Transverse colon (tissue), 4 donors: ENCODE results near the gene P2RX5. TPM values are rescaled to one million over a fixed set of nuclear protein-coding genes. Genes with fewer than 3 reads are reported as not detected.

ENCODE experiments used
- DNase-seq: peaks from one replicate; pipeline ENCODE4 v3.0.0-alpha.2; 2019
- H3K27ac ChIP-seq, 4 donors: fragments of 200-600 bp; sonication (generic); 2 replicates each; pipeline ENCODE4 v1.5.1; 2016 to 2018; ENCODE audit warnings: inconsistent platforms in 4 of 4
- H3K27me3 ChIP-seq: fragments of 200-600 bp; sonication (generic); 2 replicates; pipeline ENCODE4 v1.5.1; 2017; ENCODE audit warnings: inconsistent platforms
- H3K36me3 ChIP-seq, 4 donors: fragments of 200-600 bp; sonication (generic); 2 replicates each; pipeline ENCODE4 v1.5.1; 2017 to 2019; ENCODE audit warnings: inconsistent platforms in 4 of 4
- H3K4me1 ChIP-seq, 4 donors: fragments of 200-600 bp; sonication (generic); 2 replicates each; pipeline ENCODE4 v1.5.1; 2017 to 2020; ENCODE audit warnings: inconsistent platforms in 4 of 4
- H3K4me3 ChIP-seq, 4 donors: fragments of 200-600 bp; sonication (generic); 1 replicate in 1 of 4; 2 replicates in 3 of 4; pipeline versions ENCODE4 v1.5.1 to v1.6.1; 2017 to 2019; ENCODE audit warnings: inconsistent platforms in 4 of 4
- H3K9me3 ChIP-seq, 2 donors: fragments of 200-600 bp; sonication (generic); 2 replicates each; pipeline ENCODE4 v1.5.1; 2017 to 2019; ENCODE audit warnings: inconsistent platforms in 2 of 2
- EP300 ChIP-seq: sonication (generic); formaldehyde crosslinking; IDR thresholded peaks from one replicate; pipeline ENCODE4 v1.6.1; 2017; ENCODE audit warnings: antibody characterized with exemption, low read depth
- POLR2A ChIP-seq: fragments of 450-650 bp; IDR thresholded peaks from one replicate; pipeline ENCODE4 v1.6.1; 2016; ENCODE audit warnings: antibody characterized with exemption, mild to moderate bottlenecking, moderate library complexity
- POLR2AphosphoS5 ChIP-seq, 3 donors: sonication (generic); formaldehyde crosslinking; IDR thresholded peaks; one replicate each; pipeline ENCODE4 v1.6.1; 2016; ENCODE audit warnings: antibody characterized with exemption in 3 of 3
- WGBS, 2 donors: methylation state at CpG; one replicate each; pipeline ENCODE4 v1.1.5; 2018; ENCODE audit warnings: low coverage in 1 of 2; 5-methylcytosine and 5-hydroxymethylcytosine counted together
- in situ Hi-C, 4 donors: fragments of 200-750 bp; cut with MboI; loops; one replicate each; pipeline versions ENCODE4 v1.15.0 to v1.15.1; 2017; ENCODE audit warnings: low sequenced_read_pairs in 3 of 4, low pct_ligation_motif_present in 1 of 4, low pct_unique_long_range_greater_than_20kb in 1 of 4
- intact Hi-C: fragments of 100-400 bp; cut with DNase I; formaldehyde crosslinking; loops from one replicate; pipeline ENCODE4 v1.15.1; 2023; ENCODE audit warnings: low total_unique reads
- total RNA-seq, 4 donors: library from RNA; depleted of rRNA; stranded (reverse); fragments of >200 nt; gene quantifications; one replicate each; pipeline ENCODE4 v1.1.0, GENCODE V29; 2016
- TF ChIP-seq, protein P1 (sequence below), 5 experiments: fragments of 200-600 bp in 3 of 5; fragments of 450-650 bp in 2 of 5; sonication (generic) in 3 of 5; IDR thresholded peaks; 1 replicate in 2 of 5; 2 replicates in 3 of 5; pipeline ENCODE4 v1.5.1; 2016 to 2017; ENCODE audit warnings: antibody characterized with exemption in 5 of 5, inconsistent platforms in 3 of 5, mild to moderate bottlenecking in 2 of 5, moderate library complexity in 1 of 5

The P2RX5 gene
- total RNA-seq, 4 donors from 2014 or later = 0.68 to 11.4 (median 2.1) TPM

- H3K36me3 ChIP-seq = no peaks in the 10 kb centered on the region
- in situ Hi-C loops = no loop called here
- TF ChIP-seq POLR2A (no peak), POLR2AphosphoS5 (IDR thresholded peaks at IDR 0.05) (no peak), EP300 (no peak)
- TF ChIP-seq, protein P1, sequence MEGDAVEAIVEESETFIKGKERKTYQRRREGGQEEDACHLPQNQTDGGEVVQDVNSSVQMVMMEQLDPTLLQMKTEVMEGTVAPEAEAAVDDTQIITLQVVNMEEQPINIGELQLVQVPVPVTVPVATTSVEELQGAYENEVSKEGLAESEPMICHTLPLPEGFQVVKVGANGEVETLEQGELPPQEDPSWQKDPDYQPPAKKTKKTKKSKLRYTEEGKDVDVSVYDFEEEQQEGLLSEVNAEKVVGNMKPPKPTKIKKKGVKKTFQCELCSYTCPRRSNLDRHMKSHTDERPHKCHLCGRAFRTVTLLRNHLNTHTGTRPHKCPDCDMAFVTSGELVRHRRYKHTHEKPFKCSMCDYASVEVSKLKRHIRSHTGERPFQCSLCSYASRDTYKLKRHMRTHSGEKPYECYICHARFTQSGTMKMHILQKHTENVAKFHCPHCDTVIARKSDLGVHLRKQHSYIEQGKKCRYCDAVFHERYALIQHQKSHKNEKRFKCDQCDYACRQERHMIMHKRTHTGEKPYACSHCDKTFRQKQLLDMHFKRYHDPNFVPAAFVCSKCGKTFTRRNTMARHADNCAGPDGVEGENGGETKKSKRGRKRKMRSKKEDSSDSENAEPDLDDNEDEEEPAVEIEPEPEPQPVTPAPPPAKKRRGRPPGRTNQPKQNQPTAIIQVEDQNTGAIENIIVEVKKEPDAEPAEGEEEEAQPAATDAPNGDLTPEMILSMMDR (IDR thresholded peaks at IDR 0.05) = no peak
- no peaks in the 10 kb centered on the region for H3K27me3 ChIP-seq
- no peaks in the 10 kb centered on the region for H3K9me3 ChIP-seq
- H3K4me3 ChIP-seq = no peak overlapping the region
- WGBS, 2 donors = 85 to 92% methylated on average over 6 to 14 of the region's 16 CpGs
- H3K4me1 ChIP-seq = peaks cover 3 to 22% (median 15%) of the 10 kb centered on the region in 4 donors
- intact Hi-C loops = no loop called here
- DNase-seq = no peak
- H3K27ac ChIP-seq = no peak overlapping the region
Measured at GRCh38 chr17:3656353-3656752, 39.6 kb downstream of the P2RX5 start.

- no peak overlapping the region for H3K4me3 ChIP-seq
- no peaks in the 10 kb centered on the region for H3K36me3 ChIP-seq
- TF ChIP-seq, protein P1 (IDR thresholded peaks at IDR 0.05) = no peak
- no peak for TF ChIP-seq POLR2A
- TF ChIP-seq POLR2AphosphoS5 (IDR thresholded peaks at IDR 0.05) = no peak
- TF ChIP-seq EP300 = no peak
- H3K4me1 ChIP-seq = peaks cover 3 to 22% (median 15%) of the 10 kb centered on the region in 4 donors
- H3K27ac ChIP-seq = no peak overlapping the region
- H3K9me3 ChIP-seq = no peaks in the 10 kb centered on the region
- intact Hi-C loops (no loop called here), in situ Hi-C loops (no loop called here)
- H3K27me3 ChIP-seq = no peaks in the 10 kb centered on the region
- 88% methylated on average over 11 of the region's 11 CpGs; no CpG with 5 or more reads in 1 of the 2 donors for WGBS, 2 donors
- no peak for DNase-seq
Measured at GRCh38 chr17:3655766-3656165, 40.2 kb downstream of the P2RX5 start.

DNA sequence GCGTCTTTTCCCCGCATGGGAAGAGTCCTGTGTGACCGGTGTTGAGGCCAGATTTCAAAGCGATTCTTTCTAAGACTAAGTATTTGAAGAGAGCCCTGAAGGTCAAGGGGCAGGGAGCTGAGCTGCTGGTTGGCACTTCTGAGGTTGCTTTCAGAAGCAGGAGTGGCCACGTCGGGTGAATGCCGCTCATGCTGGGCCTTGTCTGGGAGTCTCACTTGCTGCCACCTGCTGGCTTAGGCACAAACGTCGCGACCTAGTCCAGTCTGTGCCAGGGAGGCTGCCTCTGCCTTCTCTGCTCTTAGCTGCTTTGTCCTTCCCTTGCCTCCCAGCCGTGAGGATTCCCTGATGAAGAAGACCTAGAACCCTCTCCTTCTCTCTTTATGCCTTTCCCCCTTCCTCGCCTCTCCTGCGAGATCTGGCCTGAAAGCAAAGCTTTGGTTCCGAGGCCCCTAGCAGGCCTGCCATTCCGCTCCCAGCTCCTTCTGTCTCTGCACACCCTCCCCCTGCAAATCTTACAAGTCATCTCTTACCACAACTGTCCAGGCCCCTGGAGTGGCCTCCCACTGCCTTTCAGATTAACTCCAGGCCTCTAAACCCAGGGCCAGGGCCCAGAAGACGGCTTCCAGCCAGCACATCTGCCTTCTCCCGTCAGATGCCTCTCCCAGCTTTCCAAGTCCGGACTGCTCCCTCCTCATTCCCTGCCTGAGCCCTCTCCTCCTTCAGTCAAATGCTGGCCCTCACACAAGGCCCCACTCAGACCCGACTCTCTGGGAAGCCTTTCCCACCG is 48.0 kb downstream of the P2RX5 start:
- no peaks in the 10 kb centered on the region for H3K4me1 ChIP-seq
- DNase-seq = peak; percentile 67
- in situ Hi-C loops (loop anchor here in 3 of 4 donors (25.0 kb wide), 1 partner anchor 611 kb away; no protein-coding TSS in a partner anchor), intact Hi-C loops (no loop called here)
- WGBS, 2 donors = 64 to 90% methylated on average over 2 to 20 of the region's 20 CpGs
- H3K27ac ChIP-seq = no peak overlapping the region
- no peaks in the 10 kb centered on the region for H3K9me3 ChIP-seq
- no peaks in the 10 kb centered on the region for H3K27me3 ChIP-seq
- no peaks in the 10 kb centered on the region for H3K36me3 ChIP-seq
- no peak overlapping the region for H3K4me3 ChIP-seq
- TF ChIP-seq POLR2AphosphoS5 (IDR thresholded peaks at IDR 0.05) = no peak
- TF ChIP-seq, protein P1 (IDR thresholded peaks at IDR 0.05) = peak; percentile 17 to 69 (median 47)

DNA sequence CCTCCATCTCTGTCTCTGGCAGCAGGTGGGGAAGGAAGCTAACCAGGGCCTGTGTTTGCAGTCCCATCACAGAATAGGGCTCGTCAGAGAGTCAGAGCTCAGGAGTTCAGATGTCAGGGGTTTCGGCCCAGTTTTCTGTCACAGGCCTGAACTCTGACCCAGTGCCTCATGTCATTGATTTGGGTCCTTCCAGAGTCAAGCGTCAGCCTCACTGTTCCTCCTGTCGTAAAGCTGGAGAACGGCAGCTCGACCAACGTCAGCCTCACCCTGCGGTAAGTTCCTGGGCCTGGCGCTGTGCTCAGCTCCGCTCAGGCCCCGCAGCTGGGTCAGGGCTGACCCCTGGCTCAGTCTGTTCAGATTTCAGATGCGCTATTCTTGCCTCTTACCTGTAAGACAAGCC is 48.7 kb downstream of the P2RX5 start:
- Histone ChIP-seq H3K27me3 (no peaks in the 10 kb centered on the region), H3K36me3 (no peaks in the 10 kb centered on the region), H3K4me1 (no peaks in the 10 kb centered on the region), H3K9me3 (no peaks in the 10 kb centered on the region), H3K27ac (no peak overlapping the region), H3K4me3 (no peak overlapping the region)
- in situ Hi-C loops (loop anchor here in 3 of 4 donors (25.0 kb wide), 1 partner anchor 610 kb away; no protein-coding TSS in a partner anchor), intact Hi-C loops (no loop called here)
- TF ChIP-seq POLR2AphosphoS5 (IDR thresholded peaks at IDR 0.05) = no peak
- TF ChIP-seq POLR2A = no peak
- TF ChIP-seq, protein P1 (IDR thresholded peaks at IDR 0.05) = no peak
- no peak for TF ChIP-seq EP300
- 72% methylated on average over 12 of the region's 12 CpGs; no CpG with 5 or more reads in 1 of the 2 donors for WGBS, 2 donors
- DNase-seq = no peak
